Hepatocyte (in vitro differentiated cells): Measurements from ENCODE around the gene PAX7.

ENCODE experiments used
- EZH2 ChIP-seq: fragments of 200-600 bp; sonication (generic); IDR thresholded peaks from 2 replicates; pipeline ENCODE4 v1.6.1; 2016; ENCODE audit warnings: antibody characterized with exemption, mild to moderate bottlenecking, borderline replicate concordance
- TF ChIP-seq, protein P1 (sequence below): fragments of 200-600 bp; sonication (generic); IDR thresholded peaks from 2 replicates; pipeline ENCODE4 v1.5.1; 2016; ENCODE audit warnings: antibody characterized with exemption, mild to moderate bottlenecking; ENCODE audit not compliant: poor library complexity

DNA sequence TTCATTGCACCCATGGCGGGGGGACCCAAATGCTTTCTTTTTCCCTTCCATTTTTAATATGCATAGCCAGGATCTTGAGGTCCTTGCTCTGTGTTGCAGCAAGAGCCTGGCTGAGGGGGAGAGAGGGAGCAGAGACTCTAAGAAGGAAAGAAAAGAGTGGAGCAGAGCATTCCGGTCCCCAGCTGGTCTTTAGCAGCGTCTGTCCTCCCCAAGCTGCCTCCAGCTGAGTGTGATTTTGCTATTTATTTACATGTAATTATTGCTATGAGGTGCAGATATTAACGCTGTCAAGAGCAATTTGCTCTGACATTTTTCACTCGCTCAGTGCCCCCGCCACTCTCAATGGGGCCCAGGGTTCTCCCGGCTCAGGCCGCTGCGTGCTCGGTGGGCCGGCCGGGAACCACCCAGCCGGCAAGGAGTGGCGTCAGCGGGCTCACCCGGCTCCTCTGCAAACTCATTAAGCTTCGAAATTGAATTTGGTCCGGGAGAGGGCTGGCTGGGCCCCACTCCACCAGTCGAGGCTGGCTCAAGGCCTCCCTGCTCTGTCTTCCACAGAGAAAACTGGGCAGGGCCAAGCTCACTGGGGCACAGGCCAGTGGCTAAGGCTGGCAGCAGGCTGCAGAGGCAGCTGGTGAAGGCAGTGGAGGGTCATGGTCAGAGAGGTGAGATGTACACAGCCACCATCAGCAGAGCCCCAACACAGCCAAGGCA lies 93.2 kb downstream of the PAX7 start:
- TF ChIP-seq, protein P1, sequence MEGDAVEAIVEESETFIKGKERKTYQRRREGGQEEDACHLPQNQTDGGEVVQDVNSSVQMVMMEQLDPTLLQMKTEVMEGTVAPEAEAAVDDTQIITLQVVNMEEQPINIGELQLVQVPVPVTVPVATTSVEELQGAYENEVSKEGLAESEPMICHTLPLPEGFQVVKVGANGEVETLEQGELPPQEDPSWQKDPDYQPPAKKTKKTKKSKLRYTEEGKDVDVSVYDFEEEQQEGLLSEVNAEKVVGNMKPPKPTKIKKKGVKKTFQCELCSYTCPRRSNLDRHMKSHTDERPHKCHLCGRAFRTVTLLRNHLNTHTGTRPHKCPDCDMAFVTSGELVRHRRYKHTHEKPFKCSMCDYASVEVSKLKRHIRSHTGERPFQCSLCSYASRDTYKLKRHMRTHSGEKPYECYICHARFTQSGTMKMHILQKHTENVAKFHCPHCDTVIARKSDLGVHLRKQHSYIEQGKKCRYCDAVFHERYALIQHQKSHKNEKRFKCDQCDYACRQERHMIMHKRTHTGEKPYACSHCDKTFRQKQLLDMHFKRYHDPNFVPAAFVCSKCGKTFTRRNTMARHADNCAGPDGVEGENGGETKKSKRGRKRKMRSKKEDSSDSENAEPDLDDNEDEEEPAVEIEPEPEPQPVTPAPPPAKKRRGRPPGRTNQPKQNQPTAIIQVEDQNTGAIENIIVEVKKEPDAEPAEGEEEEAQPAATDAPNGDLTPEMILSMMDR = no peak
- no peak for TF ChIP-seq EZH2
